ENCODE measurements around the gene ZNF275.

Gene ZNF275

GRCh38 chrX:153377727-153378126 is 43.8 kb downstream of the ZNF275 start:
- no peak for TF ChIP-seq CTCF (IDR thresholded peaks at IDR 0.05; ENCODE audit: borderline replicate concordance, control extremely low read depth, extremely low read depth, insufficient read depth, missing control alignments)
- in situ Hi-C loops (cut with MboI; ENCODE audit: low sequenced_read_pairs, unreplicated experiment): no loop called here
- no peak for DNase-seq (ENCODE audit: low spot score)

- no peak for DNase-seq (ENCODE audit: low spot score)
- in situ Hi-C loops (cut with MboI; ENCODE audit: low sequenced_read_pairs, unreplicated experiment): no loop called here
- no peak for TF ChIP-seq CTCF (IDR thresholded peaks at IDR 0.05; ENCODE audit: borderline replicate concordance, control extremely low read depth, extremely low read depth, insufficient read depth, missing control alignments)
Measured at GRCh38 chrX:153378607-153379006, 44.7 kb downstream of the ZNF275 start.

- DNase-seq (ENCODE audit: low spot score): no peak
- TF ChIP-seq CTCF (IDR thresholded peaks at IDR 0.05; ENCODE audit: borderline replicate concordance, control extremely low read depth, extremely low read depth, insufficient read depth, missing control alignments): no peak
- in situ Hi-C loops (cut with MboI; ENCODE audit: low sequenced_read_pairs, unreplicated experiment): no loop called here
Measured at GRCh38 chrX:153379508-153379907, 45.6 kb downstream of the ZNF275 start.

DNA sequence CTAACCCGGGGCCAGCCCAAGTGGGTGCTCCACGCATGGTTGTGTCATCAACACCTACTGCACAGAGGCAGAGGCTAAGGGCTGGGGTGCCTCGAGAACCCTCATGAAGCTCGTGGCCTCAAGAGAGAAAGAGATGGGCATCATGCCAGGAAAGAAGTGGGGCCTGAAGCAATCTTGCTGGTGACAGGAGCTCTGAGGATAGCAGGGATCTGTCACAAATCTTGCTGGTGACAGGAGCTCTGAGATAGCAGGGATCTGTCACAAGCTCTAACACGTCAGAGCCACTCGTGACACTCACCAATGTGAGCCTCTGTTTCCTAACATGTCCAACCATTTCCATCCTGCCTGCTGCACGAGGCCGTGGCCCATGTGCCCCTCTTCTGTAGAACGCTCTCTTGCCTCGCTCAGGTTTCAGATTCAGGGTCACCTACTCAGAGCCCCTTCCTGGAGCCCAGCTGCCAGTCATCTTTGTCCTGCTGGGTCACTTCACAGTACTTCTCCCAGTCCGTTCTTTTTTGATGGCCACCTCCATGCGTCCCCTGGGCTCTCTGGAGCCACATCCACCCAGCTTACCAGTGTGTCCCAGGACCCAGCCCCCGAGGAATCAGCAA is 46.1 kb downstream of the ZNF275 start:
- in situ Hi-C loops (cut with MboI; ENCODE audit: low sequenced_read_pairs, unreplicated experiment): no loop called here
- DNase-seq (ENCODE audit: low spot score): no peak
- no peak for TF ChIP-seq CTCF (IDR thresholded peaks at IDR 0.05; ENCODE audit: borderline replicate concordance, control extremely low read depth, extremely low read depth, insufficient read depth, missing control alignments)

DNA sequence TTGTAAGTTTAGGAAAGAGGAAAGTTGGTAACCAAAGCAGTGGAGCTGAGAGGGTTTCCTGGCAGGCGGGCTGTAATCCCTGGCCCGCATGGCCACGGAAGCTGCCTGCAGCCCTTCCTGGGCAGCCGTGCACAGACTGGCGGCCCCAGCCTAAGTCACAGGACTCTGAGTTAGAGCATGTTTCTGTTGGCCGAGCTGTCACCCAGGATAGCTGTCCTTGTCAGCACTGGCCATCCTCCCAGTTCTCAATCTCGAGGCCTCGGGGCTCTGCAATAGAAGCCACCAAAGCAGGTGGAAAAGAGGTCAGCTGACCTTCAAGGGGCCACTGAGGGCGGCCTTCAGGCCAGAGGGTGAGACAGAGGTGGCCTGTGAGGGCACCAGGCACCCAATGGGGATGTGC is 46.7 kb downstream of the ZNF275 start:
- TF ChIP-seq CTCF (IDR thresholded peaks at IDR 0.05; ENCODE audit: borderline replicate concordance, control extremely low read depth, extremely low read depth, insufficient read depth, missing control alignments): no peak
- DNase-seq (ENCODE audit: low spot score): no peak
- in situ Hi-C loops (cut with MboI; ENCODE audit: low sequenced_read_pairs, unreplicated experiment): no loop called here

- TF ChIP-seq CTCF (IDR thresholded peaks at IDR 0.05; ENCODE audit: borderline replicate concordance, control extremely low read depth, extremely low read depth, insufficient read depth, missing control alignments): peak; percentile 12
- no peak for DNase-seq (ENCODE audit: low spot score)
- in situ Hi-C loops (cut with MboI; ENCODE audit: low sequenced_read_pairs, unreplicated experiment): no loop called here
Measured at GRCh38 chrX:153381684-153382532, 48.0 kb downstream of the ZNF275 start.
